NK-92 (cell line): ENCODE results near the gene KIAA1217.

Source experiments
- DNase-seq: peaks from one replicate; lab custom pipeline; 2025; ENCODE audit not compliant: unreplicated experiment; lab: John Stamatoyannopoulos, UW

KIAA1217 gene

DNA sequence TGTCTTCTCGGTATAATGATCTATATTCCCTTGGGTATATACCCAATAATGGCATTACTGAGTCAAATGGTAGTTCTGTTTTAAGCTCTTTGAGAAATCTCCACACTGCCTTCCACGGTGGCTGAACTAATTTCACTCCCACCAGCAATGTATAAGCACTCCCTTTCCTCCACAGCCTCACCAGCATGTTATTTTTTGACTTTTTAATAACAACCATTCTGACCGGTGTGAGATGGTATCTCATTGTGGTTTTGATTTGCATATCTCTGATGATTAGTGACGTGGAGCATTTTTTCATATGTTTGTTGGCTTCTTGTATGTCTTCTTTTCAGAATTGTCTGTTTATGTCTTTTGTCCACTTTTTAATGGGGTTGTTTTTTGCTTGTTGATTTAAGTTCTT lies 33.6 kb downstream of the KIAA1217 start:
- DNase-seq, result no peak

GRCh38 chr10:24246365-24246764 lies 37.4 kb downstream of the KIAA1217 start:
- no peak for DNase-seq

DNA sequence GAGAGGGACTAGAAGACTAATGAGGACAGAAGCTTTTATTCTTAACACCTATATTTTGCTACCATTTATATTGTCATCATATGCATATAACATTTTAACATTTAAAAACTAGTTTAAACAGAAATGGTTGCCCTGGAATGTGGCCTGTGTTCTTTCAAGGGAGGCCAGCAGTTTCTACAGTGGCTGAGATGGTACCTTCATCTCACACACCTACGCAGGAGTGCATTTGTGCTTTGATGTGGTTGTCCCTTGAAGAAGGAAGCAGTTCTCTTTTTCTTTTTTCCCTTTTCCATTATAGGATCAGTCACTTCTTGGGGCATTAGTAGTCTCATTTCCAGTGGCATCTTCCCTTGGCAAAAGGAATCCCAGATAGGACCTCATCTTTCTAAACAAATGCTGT lies 38.9 kb downstream of the KIAA1217 start:
- DNase-seq, result no peak

DNA sequence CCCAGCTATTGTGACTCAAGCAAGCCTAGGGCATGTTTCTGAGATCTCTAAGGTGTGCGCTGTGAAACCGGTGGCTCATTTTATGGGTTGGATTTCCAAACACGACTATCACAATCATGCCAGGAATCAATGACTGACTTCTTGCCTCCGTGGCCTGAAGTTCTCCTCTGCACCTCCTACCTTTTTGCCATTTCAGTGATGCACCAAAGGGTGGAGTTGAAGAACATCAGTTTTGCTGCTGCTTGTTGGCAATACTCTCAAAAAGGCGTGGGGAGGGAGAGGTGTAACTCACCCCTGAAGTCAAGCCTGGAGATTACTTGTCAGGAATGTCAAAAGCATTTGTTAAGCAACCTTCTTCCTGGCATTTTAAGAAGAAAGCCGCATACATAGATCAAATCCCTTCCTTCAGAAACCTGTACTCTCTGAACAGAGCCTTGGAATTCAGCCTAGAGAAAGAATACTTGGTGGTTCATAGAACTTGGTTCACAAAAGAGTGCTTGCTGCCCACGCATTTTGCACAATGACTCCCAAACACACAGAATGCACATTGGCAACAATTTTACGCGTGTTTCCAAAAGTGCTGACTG lies 41.0 kb downstream of the KIAA1217 start:
- DNase-seq, result no peak

GRCh38 chr10:24251547-24251946 lies 42.6 kb downstream of the KIAA1217 start:
- no peak for DNase-seq

DNA sequence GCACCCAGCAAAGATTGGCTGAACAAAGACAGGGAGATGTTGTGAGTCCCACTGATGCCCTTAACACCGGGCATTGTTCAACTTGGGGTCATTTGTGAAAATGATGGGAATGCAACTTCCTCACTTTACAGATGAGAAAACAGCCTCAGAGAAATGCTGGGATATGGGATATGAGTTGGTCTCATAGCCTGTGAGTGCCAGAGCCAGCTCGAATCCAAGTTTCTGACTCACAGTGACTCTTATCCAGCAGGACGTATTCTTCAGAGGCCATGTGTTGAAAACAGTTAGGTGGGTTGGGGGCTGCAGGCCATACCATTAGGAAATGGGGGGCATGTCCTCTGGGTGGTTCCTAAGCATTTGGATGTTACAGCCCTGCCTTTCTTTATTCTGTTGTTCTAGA lies 45.2 kb downstream of the KIAA1217 start:
- no peak for DNase-seq

- no peak for DNase-seq
Measured at GRCh38 chr10:24255115-24255880, 46.4 kb downstream of the KIAA1217 start.

DNA sequence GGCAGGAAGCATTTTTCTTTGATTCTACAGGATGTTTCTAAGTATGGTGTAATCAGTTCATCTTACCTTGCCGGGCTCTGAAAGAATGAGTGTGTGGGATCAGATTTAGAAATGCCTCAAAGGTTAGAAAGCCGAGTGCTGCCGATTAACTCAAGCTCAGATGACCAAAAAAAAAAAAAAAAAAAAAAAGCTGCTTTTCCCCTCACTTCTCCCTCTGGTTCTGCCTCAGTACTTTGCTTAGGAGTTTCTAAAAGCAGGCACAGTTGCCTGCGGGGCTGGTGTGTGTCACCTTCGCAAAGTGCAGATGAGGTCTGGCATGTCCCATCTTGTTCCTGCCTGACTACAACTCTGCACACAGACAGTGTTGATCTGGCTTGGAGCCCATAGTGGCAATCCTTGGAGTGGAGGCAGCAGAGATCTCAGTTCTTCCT lies 47.0 kb downstream of the KIAA1217 start:
- no peak for DNase-seq

DNA sequence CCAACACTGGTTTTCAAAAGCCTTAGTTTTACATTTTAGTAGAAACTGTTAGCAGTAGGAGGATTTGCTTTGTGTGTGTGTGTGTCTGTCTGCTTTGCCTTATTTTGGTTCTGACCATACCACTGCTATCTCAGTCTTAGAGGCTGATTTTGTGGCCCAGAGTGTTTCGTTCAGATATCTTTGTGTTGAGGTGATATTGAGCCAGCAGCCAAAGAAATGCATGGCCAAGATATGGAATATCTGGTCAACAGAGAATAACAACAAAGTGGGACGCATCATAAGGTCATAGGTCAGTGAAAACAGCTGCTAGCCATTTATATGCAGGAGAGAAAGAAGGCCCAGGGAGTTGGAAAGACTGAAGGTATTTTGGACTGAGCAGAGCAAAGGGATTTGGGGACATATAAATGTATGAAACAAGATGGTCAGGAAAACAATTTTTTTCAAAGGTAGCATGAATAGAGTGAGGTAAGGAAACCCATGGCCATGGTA lies 47.7 kb downstream of the KIAA1217 start:
- DNase-seq, result no peak

DNA sequence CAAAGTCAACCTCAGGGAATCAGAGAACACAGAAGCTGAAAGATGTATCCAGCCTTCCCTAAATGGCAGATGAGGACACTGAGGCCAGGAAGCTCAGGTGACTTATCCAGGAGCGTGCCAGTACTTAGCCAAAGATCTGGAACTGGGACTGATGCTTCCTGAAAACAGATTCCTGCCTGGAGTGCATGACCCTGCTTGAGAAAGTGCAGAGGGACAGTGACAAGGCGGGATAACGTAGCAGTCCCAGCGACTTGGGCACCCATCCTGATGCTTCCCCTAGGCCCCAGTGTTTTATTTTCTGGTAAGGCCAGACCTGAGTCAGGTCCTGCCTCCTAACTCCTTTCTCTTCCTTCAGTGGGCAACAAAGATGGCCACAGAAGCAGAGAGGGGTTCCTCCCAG lies 48.6 kb downstream of the KIAA1217 start:
- DNase-seq, result no peak

DNA sequence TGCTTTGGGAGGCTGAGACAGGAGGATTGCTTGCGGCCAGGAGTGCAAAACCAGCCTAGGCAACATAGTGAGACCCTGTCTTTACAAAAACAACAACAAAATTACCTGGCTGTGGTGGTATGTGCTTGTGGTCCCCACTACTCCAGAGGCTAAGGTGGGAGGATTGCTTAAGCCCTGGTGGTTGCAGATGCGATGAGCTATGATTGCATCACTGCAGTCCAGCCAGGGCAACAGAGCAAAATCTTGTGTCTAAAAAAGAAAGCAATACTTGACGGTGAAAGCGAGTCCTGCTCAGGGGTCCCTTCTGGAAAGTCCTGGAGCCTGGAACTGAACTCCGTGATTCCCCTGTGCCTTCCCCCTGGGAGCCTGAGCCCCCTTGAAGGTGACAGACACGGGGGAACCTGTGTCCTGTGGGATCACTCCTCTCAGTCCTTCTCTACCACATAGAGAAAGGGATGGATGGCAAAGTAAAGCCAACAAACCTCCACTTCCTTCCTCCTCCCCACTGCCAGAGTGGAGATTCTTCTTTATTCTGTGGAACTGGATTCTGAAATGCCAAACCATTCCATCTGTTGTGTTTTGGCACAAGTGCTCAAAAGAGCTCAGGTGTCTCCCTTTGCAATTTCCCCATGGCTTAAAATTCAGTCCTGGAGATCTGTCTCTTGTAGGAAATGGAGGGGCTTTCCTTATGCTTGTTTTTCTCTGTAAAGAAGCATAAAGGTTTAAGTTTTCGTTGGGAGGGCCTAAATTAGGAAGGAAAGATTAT lies 50.6 kb downstream of the KIAA1217 start:
- DNase-seq, result no peak

GRCh38 chr10:24261627-24262026 lies 52.7 kb downstream of the KIAA1217 start:
- DNase-seq, result no peak

DNA sequence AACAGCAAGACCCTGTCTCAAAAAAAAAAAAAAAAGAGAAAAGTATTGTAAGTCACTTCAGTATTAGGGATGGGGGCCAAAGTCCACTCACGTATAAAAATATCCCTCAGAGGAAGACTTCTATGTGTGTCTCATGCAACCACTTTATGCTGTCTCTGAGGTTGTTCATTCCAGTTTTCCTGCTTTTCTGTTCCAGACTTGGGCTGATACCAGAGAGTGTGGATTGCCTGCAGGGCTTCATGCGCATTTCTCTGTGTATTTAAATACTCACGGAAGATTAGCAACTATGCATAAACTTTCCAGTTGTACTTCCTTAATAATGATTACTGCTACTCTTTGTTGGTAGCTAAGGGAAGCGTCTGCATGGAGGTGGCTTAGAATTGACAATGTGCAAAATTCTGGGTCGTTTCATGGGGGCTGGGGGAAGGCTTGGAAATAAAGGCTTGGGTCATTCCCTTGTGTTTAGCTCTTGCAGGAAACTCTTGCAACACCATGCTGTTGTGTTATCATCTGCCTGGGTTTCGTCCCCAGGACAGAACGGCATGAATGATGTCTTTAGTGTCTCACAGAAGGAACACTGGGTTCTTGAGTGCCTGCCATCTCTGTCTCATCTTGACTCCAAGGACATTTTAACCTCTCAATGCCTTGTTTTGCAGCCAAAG lies 54.1 kb downstream of the KIAA1217 start:
- DNase-seq, result no peak

DNA sequence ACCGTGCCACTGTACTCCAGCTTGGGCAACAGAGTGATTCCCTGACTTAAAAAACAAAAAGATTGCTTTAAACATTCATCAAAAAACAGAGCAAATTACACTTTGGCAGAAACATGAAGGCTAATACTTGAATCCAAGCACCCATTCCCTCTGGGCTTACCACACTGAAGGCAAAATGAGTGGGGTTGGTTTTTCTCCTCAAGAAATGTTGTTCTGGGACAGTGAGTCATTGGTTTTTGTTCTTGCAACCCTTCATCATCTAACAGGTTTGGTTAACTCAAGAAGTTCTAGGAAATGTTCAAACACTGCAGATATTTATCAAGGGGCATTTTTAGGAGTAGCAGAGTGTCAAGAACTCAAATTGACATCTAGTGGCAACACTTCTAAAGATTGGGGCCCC lies 60.5 kb downstream of the KIAA1217 start:
- DNase-seq, result no peak

DNA sequence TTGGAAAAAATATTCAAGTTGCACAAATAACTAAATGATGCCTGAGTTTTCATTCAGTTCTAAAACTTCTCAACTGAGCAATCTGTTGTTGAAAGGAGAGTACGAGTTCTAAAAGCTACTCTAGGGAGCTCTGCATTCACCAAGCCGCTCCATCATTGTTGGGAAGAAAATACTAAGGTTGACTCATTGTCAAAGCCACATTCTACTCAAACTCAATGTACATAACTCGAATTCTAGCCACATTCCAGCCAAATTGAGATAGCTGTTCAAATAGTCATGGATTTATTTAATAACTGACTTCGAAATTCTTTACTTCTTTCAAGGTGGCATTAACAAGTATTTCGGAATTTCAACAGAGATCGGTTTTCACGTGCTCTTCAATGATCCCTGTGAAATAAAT lies 63.4 kb downstream of the KIAA1217 start:
- DNase-seq, result no peak

- DNase-seq, result no peak
Measured at GRCh38 chr10:24277277-24277676, 68.3 kb downstream of the KIAA1217 start.

GRCh38 chr10:24277771-24278170 lies 68.8 kb downstream of the KIAA1217 start:
- no peak for DNase-seq

- no peak for DNase-seq
Measured at GRCh38 chr10:24278176-24278889, 69.4 kb downstream of the KIAA1217 start.

DNA sequence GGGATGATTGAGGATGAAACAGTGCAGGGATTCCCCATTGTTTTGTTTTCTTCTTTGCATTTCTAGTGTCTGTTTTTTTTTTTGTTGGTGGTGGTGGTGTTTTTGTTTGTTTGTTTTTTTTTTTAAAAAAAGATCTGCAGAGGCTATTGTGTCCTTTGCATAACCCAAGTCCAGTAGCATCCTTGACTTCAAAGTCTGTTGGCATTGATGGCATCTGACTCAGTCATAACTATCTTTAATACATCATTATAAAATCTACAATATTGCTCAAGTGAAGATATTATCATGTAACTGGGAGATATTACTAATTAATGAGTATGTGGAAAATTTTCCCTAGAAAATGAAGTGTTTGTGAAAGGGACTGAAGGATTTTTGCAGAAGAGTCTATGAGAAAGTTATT lies 70.2 kb downstream of the KIAA1217 start:
- no peak for DNase-seq

GRCh38 chr10:24287559-24288195 lies 78.7 kb downstream of the KIAA1217 start:
- DNase-seq, result no peak
